SK-N-SH treated with all-trans-retinoic acid at 6 μM for 48 hours (cell line): ENCODE measurements around the gene ANKRD65.
"Not testable (repeated sequence)": the region's sequence is repeated elsewhere in the genome, so short reads cannot be mapped to it uniquely, and the experiment has no call there.

Experiments used
- ATAC-seq: fragments of 200-7000 bp; cut with Tn5 transposase; 3 replicates; pipeline ENCODE4 v1.9.1; 2020; ENCODE audit warnings: mild to moderate bottlenecking, moderate library complexity
- ARNTL ChIP-seq: fragments of 450-650 bp; formaldehyde crosslinking; IDR thresholded peaks from 2 replicates; pipeline ENCODE4 v1.5.0; 2020; ENCODE audit warnings: low read depth, mild to moderate bottlenecking, moderate library complexity, borderline replicate concordance
- BACH2 ChIP-seq: fragments of 250-450 bp; sonication (Bioruptor Pico); IDR thresholded peaks from 2 replicates; pipeline ENCODE4 v1.9.0; 2021; ENCODE audit warnings: mild to moderate bottlenecking, borderline replicate concordance
- CSDC2 ChIP-seq: fragments of 250-450 bp; sonication (Bioruptor Pico); IDR thresholded peaks from 2 replicates; pipeline ENCODE4 v1.5.0; 2020; ENCODE audit warnings: mild to moderate bottlenecking, moderate library complexity
- ESRRG ChIP-seq: fragments of 250-450 bp; sonication (Bioruptor Pico); IDR thresholded peaks from 2 replicates; pipeline ENCODE4 v1.6.1; 2021; ENCODE audit warnings: mild to moderate bottlenecking
- GLIS3 ChIP-seq: fragments of 250-450 bp; sonication (Bioruptor Pico); IDR thresholded peaks from 2 replicates; pipeline ENCODE4 v1.5.0; 2020; ENCODE audit warnings: mild to moderate bottlenecking, moderate library complexity
- ISL1 ChIP-seq: fragments of 250-450 bp; sonication (Bioruptor Pico); IDR thresholded peaks from 2 replicates; pipeline ENCODE4 v2.1.2; 2022; ENCODE audit warnings: mild to moderate bottlenecking, moderate library complexity
- PPARA ChIP-seq: fragments of 250-450 bp; sonication (Bioruptor Pico); IDR thresholded peaks from 2 replicates; pipeline ENCODE4 v1.5.0; 2020; ENCODE audit warnings: mild to moderate bottlenecking, borderline replicate concordance
- RARB ChIP-seq: fragments of 250-450 bp; sonication (Bioruptor Pico); IDR thresholded peaks from 2 replicates; pipeline ENCODE4 v1.8.0; 2021; ENCODE audit warnings: mild to moderate bottlenecking, moderate library complexity
- SNAI2 ChIP-seq: fragments of 250-450 bp; sonication (Bioruptor Pico); IDR thresholded peaks from 2 replicates; pipeline ENCODE4 v1.5.0; 2020; ENCODE audit warnings: mild to moderate bottlenecking, moderate library complexity
- TCF4 ChIP-seq: fragments of 250-450 bp; sonication (Bioruptor Pico); IDR thresholded peaks from 2 replicates; pipeline ENCODE4 v1.8.0; 2021; ENCODE audit warnings: mild to moderate bottlenecking, moderate library complexity, borderline replicate concordance
- TOX ChIP-seq: fragments of 250-450 bp; sonication (Bioruptor Pico); IDR thresholded peaks from 2 replicates; pipeline ENCODE4 v1.8.0; 2021; ENCODE audit warnings: mild to moderate bottlenecking, moderate library complexity, borderline replicate concordance
- ZC3H10 ChIP-seq: fragments of 250-450 bp; sonication (Bioruptor Pico); IDR thresholded peaks from 2 replicates; pipeline ENCODE4 v1.5.1; 2021; ENCODE audit warnings: mild to moderate bottlenecking, moderate library complexity
- ZFP3 ChIP-seq: fragments of 250-450 bp; sonication (Bioruptor Pico); IDR thresholded peaks from 2 replicates; pipeline ENCODE4 v1.5.0; 2020; ENCODE audit warnings: mild to moderate bottlenecking, moderate library complexity
- ZFP30 ChIP-seq: fragments of 450-650 bp; formaldehyde crosslinking; IDR thresholded peaks from 2 replicates; pipeline ENCODE4 v1.5.0; 2022; ENCODE audit warnings: mild to moderate bottlenecking, moderate library complexity
- ZNF565 ChIP-seq: fragments of 450-650 bp; formaldehyde crosslinking; conservative IDR thresholded peaks from 2 replicates; pipeline ENCODE4 v1.5.0; 2020; ENCODE audit warnings: low read depth, mild to moderate bottlenecking, moderate library complexity
- ZNF70 ChIP-seq: fragments of 450-650 bp; formaldehyde crosslinking; IDR thresholded peaks from 2 replicates; pipeline ENCODE4 v1.5.0; 2020; ENCODE audit warnings: mild to moderate bottlenecking, moderate library complexity
- ZNF8 ChIP-seq: fragments of 450-650 bp; formaldehyde crosslinking; IDR thresholded peaks from 2 replicates; pipeline ENCODE4 v1.5.0; 2020; ENCODE audit warnings: mild to moderate bottlenecking, moderate library complexity
- TF ChIP-seq, protein P1 (sequence below): fragments of 250-450 bp; sonication (Bioruptor Pico); IDR thresholded peaks from 2 replicates; pipeline ENCODE4 v1.8.0; 2020; ENCODE audit warnings: mild to moderate bottlenecking, moderate library complexity, borderline replicate concordance
- TF ChIP-seq, protein P2 (sequence below): fragments of 250-450 bp; sonication (Bioruptor Pico); IDR thresholded peaks from 2 replicates; pipeline ENCODE4 v1.8.0; 2021; ENCODE audit warnings: low read depth, mild to moderate bottlenecking, moderate library complexity, borderline replicate concordance
- TF ChIP-seq, protein P3 (sequence below): fragments of 250-450 bp; sonication (Bioruptor Pico); IDR thresholded peaks from 2 replicates; pipeline ENCODE4 v1.5.1; 2021; ENCODE audit warnings: mild to moderate bottlenecking, moderate library complexity
- TF ChIP-seq, protein P4 (sequence below): fragments of 250-450 bp; sonication (Bioruptor Pico); IDR thresholded peaks from 2 replicates; pipeline ENCODE4 v1.5.1; 2020; ENCODE audit warnings: low read depth, mild to moderate bottlenecking, moderate library complexity
- TF ChIP-seq, protein P5 (sequence below): fragments of 250-450 bp; sonication (Bioruptor Pico); IDR thresholded peaks from 2 replicates; pipeline ENCODE4 v1.5.0; 2020; ENCODE audit warnings: mild to moderate bottlenecking, moderate library complexity

The ANKRD65 gene

DNA sequence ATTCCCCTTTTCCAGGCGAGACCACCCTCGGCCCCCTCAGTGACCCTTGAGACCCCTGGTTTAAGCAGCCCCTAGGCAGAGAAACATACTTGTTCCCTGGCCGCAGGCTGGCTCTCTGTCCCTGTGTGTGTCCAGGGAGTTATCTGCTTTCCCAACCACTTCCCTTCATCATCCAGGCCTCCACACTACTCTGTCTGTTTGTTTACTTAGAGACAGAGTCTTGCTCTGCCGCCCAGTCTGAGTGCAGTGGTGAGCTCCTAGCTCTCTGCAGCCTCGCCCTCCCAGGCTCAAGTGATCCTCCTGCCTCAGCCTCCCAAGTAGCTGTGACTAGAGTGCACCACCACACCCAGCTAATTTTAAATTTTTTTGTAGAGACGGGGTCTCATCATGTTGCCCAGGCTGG is 8.6 kb upstream of the ANKRD65 start:
- no peak for ATAC-seq
- TF ChIP-seq ZFP3 (peak; percentile 77), ZC3H10 (CRISPR knock-in tag) (no peak), ARNTL (CRISPR knock-in tag) (no peak), ESRRG (CRISPR knock-in tag) (no peak), ZFP30 (no peak), CSDC2 (no peak)
- TF ChIP-seq, protein P1, sequence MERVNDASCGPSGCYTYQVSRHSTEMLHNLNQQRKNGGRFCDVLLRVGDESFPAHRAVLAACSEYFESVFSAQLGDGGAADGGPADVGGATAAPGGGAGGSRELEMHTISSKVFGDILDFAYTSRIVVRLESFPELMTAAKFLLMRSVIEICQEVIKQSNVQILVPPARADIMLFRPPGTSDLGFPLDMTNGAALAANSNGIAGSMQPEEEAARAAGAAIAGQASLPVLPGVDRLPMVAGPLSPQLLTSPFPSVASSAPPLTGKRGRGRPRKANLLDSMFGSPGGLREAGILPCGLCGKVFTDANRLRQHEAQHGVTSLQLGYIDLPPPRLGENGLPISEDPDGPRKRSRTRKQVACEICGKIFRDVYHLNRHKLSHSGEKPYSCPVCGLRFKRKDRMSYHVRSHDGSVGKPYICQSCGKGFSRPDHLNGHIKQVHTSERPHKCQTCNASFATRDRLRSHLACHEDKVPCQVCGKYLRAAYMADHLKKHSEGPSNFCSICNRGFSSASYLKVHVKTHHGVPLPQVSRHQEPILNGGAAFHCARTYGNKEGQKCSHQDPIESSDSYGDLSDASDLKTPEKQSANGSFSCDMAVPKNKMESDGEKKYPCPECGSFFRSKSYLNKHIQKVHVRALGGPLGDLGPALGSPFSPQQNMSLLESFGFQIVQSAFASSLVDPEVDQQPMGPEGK = no peak
- TF ChIP-seq, protein P2, sequence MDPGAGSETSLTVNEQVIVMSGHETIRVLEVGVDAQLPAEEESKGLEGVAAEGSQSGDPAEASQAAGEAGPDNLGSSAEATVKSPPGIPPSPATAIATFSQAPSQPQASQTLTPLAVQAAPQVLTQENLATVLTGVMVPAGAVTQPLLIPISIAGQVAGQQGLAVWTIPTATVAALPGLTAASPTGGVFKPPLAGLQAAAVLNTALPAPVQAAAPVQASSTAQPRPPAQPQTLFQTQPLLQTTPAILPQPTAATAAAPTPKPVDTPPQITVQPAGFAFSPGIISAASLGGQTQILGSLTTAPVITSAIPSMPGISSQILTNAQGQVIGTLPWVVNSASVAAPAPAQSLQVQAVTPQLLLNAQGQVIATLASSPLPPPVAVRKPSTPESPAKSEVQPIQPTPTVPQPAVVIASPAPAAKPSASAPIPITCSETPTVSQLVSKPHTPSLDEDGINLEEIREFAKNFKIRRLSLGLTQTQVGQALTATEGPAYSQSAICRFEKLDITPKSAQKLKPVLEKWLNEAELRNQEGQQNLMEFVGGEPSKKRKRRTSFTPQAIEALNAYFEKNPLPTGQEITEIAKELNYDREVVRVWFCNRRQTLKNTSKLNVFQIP (CRISPR knock-in tag) = no peak

DNA sequence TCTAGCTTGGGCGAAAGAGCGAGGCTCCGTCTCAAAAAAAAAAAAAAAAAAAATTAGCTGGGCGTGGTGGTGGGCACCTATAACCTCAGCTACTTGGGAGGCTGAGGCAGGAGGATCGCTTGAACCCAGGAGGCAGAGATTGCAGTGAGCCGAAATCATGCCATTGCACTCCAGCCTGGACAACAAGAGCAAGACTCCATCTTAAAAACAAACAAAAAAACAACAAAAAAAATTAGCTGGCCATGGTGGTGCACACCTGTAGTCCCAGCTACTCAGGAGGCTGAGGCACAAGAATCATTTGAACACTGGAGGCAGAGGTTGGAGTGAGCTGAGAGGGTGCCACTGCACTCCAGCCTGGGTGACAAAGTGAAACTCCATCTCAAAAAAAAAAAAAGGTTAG is 7.9 kb upstream of the ANKRD65 start:
- not testable (repeated sequence) for ATAC-seq

DNA sequence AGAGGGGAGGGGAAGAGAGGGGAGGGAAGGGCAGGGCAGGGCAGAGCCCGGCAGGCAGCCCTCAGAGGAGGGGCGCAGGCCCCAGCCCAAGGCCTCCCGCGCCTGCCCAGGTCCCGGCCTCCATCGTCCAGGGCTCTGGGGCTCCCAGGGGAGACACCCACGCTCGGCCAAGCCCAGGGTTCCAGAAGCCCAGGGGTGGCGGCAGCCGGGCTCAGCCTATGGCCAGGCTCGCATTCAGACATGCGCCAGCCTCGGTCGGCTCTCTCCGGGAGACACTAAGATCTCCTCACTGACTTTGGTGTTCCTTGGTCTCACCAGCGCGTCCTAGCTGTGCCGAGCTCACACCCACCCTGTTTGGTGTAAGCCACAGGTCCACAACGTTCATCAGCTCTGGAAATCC is 7.1 kb upstream of the ANKRD65 start:
- no peak for TF ChIP-seq ZFP30
- TF ChIP-seq ISL1 (CRISPR knock-in tag) = no peak
- TF ChIP-seq TCF4 (CRISPR knock-in tag) = no peak
- no peak for TF ChIP-seq ZNF565 (CRISPR knock-in tag)
- no peak for ATAC-seq

DNA sequence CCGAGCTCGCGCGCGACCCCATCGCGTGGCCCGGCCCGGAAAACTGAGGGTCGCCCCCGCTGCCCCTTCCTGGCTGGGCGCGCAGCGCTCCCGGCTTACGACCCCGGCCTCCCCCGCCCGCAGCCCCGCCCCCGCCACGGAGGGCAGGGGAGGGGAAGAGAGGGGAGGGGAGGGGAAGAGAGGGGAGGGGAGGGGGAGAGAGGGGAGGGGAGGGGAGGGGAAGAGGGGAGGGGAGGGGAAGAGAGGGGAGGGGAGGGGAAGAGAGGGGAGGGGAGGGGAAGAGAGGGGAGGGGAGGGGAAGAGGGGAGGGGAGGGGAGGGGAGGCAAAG is 6.7 kb upstream of the ANKRD65 start:
- no peak for ATAC-seq
- TF ChIP-seq ZC3H10 (CRISPR knock-in tag) = no peak
- no peak for TF ChIP-seq SNAI2
- TF ChIP-seq BACH2 (CRISPR knock-in tag) = no peak
- TF ChIP-seq, protein P3, sequence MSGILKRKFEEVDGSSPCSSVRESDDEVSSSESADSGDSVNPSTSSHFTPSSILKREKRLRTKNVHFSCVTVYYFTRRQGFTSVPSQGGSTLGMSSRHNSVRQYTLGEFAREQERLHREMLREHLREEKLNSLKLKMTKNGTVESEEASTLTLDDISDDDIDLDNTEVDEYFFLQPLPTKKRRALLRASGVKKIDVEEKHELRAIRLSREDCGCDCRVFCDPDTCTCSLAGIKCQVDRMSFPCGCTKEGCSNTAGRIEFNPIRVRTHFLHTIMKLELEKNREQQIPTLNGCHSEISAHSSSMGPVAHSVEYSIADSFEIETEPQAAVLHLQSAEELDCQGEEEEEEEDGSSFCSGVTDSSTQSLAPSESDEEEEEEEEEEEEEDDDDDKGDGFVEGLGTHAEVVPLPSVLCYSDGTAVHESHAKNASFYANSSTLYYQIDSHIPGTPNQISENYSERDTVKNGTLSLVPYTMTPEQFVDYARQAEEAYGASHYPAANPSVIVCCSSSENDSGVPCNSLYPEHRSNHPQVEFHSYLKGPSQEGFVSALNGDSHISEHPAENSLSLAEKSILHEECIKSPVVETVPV (CRISPR knock-in tag) = no peak
- no peak for TF ChIP-seq TCF4 (CRISPR knock-in tag)
- TF ChIP-seq, protein P4, sequence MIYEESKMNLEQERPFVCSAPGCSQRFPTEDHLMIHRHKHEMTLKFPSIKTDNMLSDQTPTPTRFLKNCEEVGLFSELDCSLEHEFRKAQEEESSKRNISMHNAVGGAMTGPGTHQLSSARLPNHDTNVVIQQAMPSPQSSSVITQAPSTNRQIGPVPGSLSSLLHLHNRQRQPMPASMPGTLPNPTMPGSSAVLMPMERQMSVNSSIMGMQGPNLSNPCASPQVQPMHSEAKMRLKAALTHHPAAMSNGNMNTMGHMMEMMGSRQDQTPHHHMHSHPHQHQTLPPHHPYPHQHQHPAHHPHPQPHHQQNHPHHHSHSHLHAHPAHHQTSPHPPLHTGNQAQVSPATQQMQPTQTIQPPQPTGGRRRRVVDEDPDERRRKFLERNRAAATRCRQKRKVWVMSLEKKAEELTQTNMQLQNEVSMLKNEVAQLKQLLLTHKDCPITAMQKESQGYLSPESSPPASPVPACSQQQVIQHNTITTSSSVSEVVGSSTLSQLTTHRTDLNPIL = no peak
- no peak for TF ChIP-seq ZNF70 (CRISPR knock-in tag)

DNA sequence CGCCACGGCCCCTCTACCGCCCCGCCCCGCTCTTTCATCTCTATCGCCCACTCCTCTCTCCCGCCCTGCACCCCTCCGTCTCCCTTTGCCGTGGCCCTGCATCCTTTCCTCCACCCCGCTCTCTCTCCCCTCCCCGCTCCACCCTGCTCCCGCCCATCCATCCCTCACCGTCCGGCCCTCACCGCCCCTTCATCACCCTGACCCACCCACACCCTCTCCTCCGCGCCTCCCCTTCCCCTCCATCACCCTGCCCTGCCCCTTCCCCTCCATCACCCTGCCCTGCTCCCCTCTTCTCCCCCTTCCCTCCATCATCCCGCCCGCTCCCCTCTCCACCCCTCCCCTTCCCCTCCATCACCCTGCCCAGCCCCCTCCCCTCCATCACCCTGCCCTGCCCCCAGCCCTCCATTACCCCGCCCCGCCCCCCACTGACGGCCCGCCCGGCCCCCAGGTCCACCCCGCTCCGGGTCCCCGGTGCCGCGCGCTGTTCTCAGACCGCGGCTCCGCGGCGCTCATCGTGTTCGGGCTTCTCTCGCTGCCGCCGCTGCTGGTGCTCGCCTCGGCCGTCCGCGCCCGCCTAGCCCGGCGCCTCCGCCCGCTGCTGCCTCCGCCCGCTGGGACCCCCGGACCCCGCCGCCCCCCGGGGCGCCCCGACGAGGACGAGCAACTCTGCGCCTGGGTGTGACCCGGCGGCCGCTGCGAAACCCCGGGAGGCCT is 6.2 kb upstream of the ANKRD65 start:
- ATAC-seq = no peak
- TF ChIP-seq ZNF565 (CRISPR knock-in tag) = no peak
- no peak for TF ChIP-seq PPARA
- no peak for TF ChIP-seq ZNF8 (CRISPR knock-in tag)
- TF ChIP-seq, protein P5, sequence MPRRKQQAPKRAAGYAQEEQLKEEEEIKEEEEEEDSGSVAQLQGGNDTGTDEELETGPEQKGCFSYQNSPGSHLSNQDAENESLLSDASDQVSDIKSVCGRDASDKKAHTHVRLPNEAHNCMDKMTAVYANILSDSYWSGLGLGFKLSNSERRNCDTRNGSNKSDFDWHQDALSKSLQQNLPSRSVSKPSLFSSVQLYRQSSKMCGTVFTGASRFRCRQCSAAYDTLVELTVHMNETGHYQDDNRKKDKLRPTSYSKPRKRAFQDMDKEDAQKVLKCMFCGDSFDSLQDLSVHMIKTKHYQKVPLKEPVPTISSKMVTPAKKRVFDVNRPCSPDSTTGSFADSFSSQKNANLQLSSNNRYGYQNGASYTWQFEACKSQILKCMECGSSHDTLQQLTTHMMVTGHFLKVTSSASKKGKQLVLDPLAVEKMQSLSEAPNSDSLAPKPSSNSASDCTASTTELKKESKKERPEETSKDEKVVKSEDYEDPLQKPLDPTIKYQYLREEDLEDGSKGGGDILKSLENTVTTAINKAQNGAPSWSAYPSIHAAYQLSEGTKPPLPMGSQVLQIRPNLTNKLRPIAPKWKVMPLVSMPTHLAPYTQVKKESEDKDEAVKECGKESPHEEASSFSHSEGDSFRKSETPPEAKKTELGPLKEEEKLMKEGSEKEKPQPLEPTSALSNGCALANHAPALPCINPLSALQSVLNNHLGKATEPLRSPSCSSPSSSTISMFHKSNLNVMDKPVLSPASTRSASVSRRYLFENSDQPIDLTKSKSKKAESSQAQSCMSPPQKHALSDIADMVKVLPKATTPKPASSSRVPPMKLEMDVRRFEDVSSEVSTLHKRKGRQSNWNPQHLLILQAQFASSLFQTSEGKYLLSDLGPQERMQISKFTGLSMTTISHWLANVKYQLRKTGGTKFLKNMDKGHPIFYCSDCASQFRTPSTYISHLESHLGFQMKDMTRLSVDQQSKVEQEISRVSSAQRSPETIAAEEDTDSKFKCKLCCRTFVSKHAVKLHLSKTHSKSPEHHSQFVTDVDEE (CRISPR knock-in tag) = no peak
- no peak for TF ChIP-seq ZC3H10 (CRISPR knock-in tag)
- TF ChIP-seq TCF4 (CRISPR knock-in tag) = no peak
- no peak for TF ChIP-seq TOX (CRISPR knock-in tag)
- TF ChIP-seq ARNTL (CRISPR knock-in tag) = no peak
- no peak for TF ChIP-seq CSDC2
- no peak for TF ChIP-seq RARB
- no peak for TF ChIP-seq GLIS3 (CRISPR knock-in tag)
- no peak for TF ChIP-seq ZFP3
- TF ChIP-seq, protein P2 (CRISPR knock-in tag) = no peak
- TF ChIP-seq, protein P1 = no peak
